Measurements from ENCODE around the gene RGS13. TPM values are rescaled to one million over a fixed set of nuclear protein-coding genes. Genes with fewer than 3 reads are reported as not detected.

RGS13 gene
- polyA plus RNA-seq, 1 experiment, result not detected

DNA sequence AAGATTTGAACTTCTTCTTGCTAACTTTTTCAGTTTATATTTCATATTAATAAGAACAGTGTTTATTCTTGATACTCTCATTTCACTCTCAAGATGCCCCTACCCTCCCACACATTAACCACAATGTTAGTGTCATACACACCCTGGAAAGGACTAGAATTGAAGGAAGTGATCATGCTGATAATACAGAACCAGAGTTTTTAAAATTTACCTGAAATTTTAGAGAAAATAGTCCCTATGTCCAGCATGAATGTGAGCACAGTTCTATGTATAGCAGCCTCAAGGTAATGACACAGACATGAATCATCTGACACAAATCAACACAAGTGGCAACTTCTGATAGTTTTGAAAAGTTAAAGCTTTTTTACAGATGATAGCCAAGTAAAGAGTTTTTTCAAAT, 34.4 kb upstream of the RGS13 start:
- POLR2A ChIA-PET, result no interaction called here
- no peak for DNase-seq (ENCODE audit: low read depth, low spot score)

GRCh38 chr1:192602757-192603156, 33.2 kb upstream of the RGS13 start:
- H3K4me3 ChIP-seq (ENCODE audit: low read depth, low read length), result no peak overlapping the region
- no peaks in the 10 kb centered on the region for H3K9me3 ChIP-seq (ENCODE audit: control insufficient read depth, insufficient read depth, low read length)
- no peak for DNase-seq (ENCODE audit: low read depth, low spot score)
- H3K27me3 ChIP-seq (ENCODE audit: control insufficient read depth, insufficient read depth, low read length), result no peaks in the 10 kb centered on the region
- POLR2A ChIA-PET, result no interaction called here
- H3K27ac ChIP-seq (ENCODE audit: low read depth, low read length), result no peak overlapping the region
- CTCF ChIA-PET, result interaction anchor here (0.6 kb wide), 1 partner anchor 384 kb away, joined by 3 read pairs; no protein-coding TSS in a partner anchor
- TF ChIP-seq, protein P1, sequence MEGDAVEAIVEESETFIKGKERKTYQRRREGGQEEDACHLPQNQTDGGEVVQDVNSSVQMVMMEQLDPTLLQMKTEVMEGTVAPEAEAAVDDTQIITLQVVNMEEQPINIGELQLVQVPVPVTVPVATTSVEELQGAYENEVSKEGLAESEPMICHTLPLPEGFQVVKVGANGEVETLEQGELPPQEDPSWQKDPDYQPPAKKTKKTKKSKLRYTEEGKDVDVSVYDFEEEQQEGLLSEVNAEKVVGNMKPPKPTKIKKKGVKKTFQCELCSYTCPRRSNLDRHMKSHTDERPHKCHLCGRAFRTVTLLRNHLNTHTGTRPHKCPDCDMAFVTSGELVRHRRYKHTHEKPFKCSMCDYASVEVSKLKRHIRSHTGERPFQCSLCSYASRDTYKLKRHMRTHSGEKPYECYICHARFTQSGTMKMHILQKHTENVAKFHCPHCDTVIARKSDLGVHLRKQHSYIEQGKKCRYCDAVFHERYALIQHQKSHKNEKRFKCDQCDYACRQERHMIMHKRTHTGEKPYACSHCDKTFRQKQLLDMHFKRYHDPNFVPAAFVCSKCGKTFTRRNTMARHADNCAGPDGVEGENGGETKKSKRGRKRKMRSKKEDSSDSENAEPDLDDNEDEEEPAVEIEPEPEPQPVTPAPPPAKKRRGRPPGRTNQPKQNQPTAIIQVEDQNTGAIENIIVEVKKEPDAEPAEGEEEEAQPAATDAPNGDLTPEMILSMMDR (IDR thresholded peaks at IDR 0.05; ENCODE audit: low read depth, low read length), result no peak

More for the DNA sequence above, 34.4 kb upstream of the RGS13 start:
- Histone ChIP-seq H3K27ac (ENCODE audit: low read depth, low read length) (no peak overlapping the region), H3K4me3 (ENCODE audit: low read depth, low read length) (no peak overlapping the region), H3K9me3 (ENCODE audit: control insufficient read depth, insufficient read depth, low read length) (no peaks in the 10 kb centered on the region), H3K27me3 (ENCODE audit: control insufficient read depth, insufficient read depth, low read length) (no peaks in the 10 kb centered on the region)
- TF ChIP-seq, protein P1 (IDR thresholded peaks at IDR 0.05; ENCODE audit: low read depth, low read length), result no peak
- CTCF ChIA-PET, result no interaction called here

DNA sequence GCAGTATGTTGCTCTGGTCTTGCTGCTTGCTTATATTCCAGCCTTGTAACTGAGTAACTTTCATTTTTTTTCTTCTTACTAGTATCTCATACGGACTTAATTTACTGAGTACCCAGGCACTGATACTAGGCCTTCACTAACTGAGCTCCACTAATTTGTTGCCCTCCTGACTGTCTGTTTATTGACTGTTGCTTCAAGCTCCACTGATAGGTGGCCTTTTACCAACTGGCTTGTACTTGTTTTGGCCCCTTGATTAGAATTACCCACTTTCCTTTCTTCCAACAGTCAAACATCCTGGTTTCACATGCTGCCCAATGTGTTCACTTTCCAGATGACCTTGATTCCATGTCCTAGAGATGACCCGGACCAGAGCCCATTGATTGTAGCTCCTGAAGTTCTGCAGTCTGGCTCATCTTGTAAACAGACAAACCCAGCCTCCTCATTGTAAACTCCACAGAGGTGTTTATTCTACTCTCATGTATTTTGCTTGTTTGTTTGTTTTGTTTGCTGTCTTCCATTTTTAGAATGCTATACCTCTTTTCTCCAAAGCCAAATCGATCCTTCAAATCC, 32.6 kb upstream of the RGS13 start:
- Histone ChIP-seq H3K27me3 (ENCODE audit: control insufficient read depth, insufficient read depth, low read length) (no peaks in the 10 kb centered on the region), H3K4me3 (ENCODE audit: low read depth, low read length) (no peak overlapping the region), H3K27ac (ENCODE audit: low read depth, low read length) (no peak overlapping the region), H3K9me3 (ENCODE audit: control insufficient read depth, insufficient read depth, low read length) (no peaks in the 10 kb centered on the region)
- DNase-seq (ENCODE audit: low read depth, low spot score), result no peak
- POLR2A ChIA-PET, result no interaction called here
- CTCF ChIA-PET, result interaction anchor here (0.6 to 1.3 kb wide), 2 partner anchors 9 to 385 kb away, joined by 3 read pairs; no protein-coding TSS in a partner anchor
- TF ChIP-seq, protein P1 (IDR thresholded peaks at IDR 0.05; ENCODE audit: low read depth, low read length), result no peak

DNA sequence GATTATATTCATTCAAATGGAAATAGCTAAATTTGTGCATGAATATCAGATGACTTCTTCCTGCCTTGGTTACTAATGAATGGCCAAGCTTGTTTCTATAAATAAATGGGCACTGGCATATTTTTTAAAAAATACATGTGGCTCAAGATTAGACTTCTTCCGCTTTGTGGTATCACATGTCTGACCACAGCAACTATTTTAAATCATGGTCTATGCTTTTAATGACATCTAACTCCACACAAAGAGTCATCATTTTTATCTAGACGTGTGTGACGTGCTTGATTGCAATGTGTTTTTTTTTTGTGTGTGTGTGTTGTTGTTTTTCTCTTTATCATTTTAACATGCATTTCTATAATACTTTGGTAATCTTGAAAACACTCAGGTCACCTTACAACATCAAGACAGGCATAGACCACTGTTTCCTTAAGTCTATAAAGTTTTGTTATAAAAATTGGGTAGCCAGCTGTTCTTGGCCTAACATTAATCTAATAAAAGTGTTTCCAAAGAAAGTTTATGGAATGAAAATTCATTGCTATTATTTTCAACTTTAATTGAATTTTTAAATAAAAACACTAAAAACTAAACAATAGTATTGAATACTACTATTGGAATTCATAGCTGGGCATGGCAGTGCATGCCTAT, 30.8 kb upstream of the RGS13 start:
- no peak overlapping the region for H3K27ac ChIP-seq (ENCODE audit: low read depth, low read length)
- TF ChIP-seq, protein P1 (IDR thresholded peaks at IDR 0.05; ENCODE audit: low read depth, low read length), result no peak
- no peak overlapping the region for H3K4me3 ChIP-seq (ENCODE audit: low read depth, low read length)
- CTCF ChIA-PET, result interaction anchor here (0.5 to 2.8 kb wide), 2 partner anchors 20 to 131 kb away, joined by 6 to 15 read pairs; no protein-coding TSS in a partner anchor
- POLR2A ChIA-PET, result no interaction called here
- H3K9me3 ChIP-seq (ENCODE audit: control insufficient read depth, insufficient read depth, low read length), result no peaks in the 10 kb centered on the region
- no peaks in the 10 kb centered on the region for H3K27me3 ChIP-seq (ENCODE audit: control insufficient read depth, insufficient read depth, low read length)
- DNase-seq (ENCODE audit: low read depth, low spot score), result no peak

DNA sequence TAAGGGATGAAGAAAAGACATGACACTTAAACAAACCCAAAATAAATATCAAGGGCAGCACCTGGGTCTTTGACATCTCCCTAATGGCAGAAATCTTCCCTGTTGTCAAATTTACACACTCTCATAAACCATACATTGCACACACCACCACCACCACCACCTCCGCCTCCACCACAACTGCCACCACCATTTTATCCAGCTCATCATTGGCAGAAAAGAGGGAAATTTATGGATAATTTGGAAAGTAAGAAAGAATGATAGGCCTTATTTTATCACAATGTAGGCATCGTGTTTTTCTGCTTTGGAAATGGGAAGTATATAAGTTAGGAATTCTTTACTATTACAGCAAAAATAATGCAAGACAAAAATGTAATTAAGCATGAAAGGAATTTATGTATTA, 27.3 kb upstream of the RGS13 start:
- Histone ChIP-seq H3K9me3 (ENCODE audit: control insufficient read depth, insufficient read depth, low read length) (no peaks in the 10 kb centered on the region), H3K27ac (ENCODE audit: low read depth, low read length) (no peak overlapping the region), H3K27me3 (ENCODE audit: control insufficient read depth, insufficient read depth, low read length) (no peaks in the 10 kb centered on the region), H3K4me3 (ENCODE audit: low read depth, low read length) (no peak overlapping the region)
- no peak for DNase-seq (ENCODE audit: low read depth, low spot score)
- ChIA-PET CTCF (interaction anchor here (1.5 to 2.5 kb wide), 4 partner anchors 132 to 411 kb away, joined by 4 to 36 read pairs (median 6); no protein-coding TSS in a partner anchor), POLR2A (no interaction called here)
- TF ChIP-seq, protein P1 (IDR thresholded peaks at IDR 0.05; ENCODE audit: low read depth, low read length), result no peak
